NT2/D1 (cell line): ENCODE results near the gene MPLKIP.
"Not testable (repeated sequence)": the region's sequence is repeated elsewhere in the genome, so short reads cannot be mapped to it uniquely, and the experiment has no call there.

Source experiments
- DNase-seq: peaks from one replicate; pipeline ENCODE4 v3.0.0-alpha.2; 2011; ENCODE audit warnings: low read depth, low spot score
- H3K27me3 ChIP-seq: 2 replicates; pipeline ENCODE4 v1.6.0; 2011; ENCODE audit warnings: mild to moderate bottlenecking; ENCODE audit not compliant: insufficient read length, insufficient read depth
- H3K36me3 ChIP-seq: 2 replicates; pipeline ENCODE4 v1.6.1; 2011; ENCODE audit warnings: mild to moderate bottlenecking, low read length, mixed read lengths; ENCODE audit not compliant: insufficient read depth, insufficient read length
- H3K4me1 ChIP-seq: 2 replicates; pipeline ENCODE4 v1.5.1; 2011; ENCODE audit not compliant: insufficient read depth, insufficient read length
- H3K4me3 ChIP-seq: 2 replicates; pipeline ENCODE4 v1.5.1; 2011; ENCODE audit warnings: low read depth; ENCODE audit not compliant: insufficient read length
- H3K9ac ChIP-seq: 2 replicates; pipeline ENCODE4 v1.6.0; 2011; ENCODE audit warnings: low read depth; ENCODE audit not compliant: insufficient read length
- H3K9me3 ChIP-seq: 2 replicates; pipeline ENCODE4 v1.5.1; 2011; ENCODE audit warnings: mild to moderate bottlenecking, low read length; ENCODE audit not compliant: insufficient read depth
- SUZ12 ChIP-seq: IDR thresholded peaks from 2 replicates; pipeline ENCODE4 v1.6.1; 2011; ENCODE audit not compliant: insufficient read length, insufficient read depth; ENCODE audit errors: extremely low read depth
- YY1 ChIP-seq: IDR thresholded peaks from 2 replicates; pipeline ENCODE4 v1.6.1; 2011; ENCODE audit not compliant: insufficient read length, insufficient read depth
- ZNF274 ChIP-seq: IDR thresholded peaks from 2 replicates; pipeline ENCODE4 v1.6.1; 2011; ENCODE audit warnings: mild to moderate bottlenecking, low read depth, low read length

MPLKIP gene

GRCh38 chr7:40167291-40167690 lies 32.9 kb upstream of the MPLKIP start:
- no peaks in the 10 kb centered on the region for H3K27me3 ChIP-seq
- no peaks in the 10 kb centered on the region for H3K4me1 ChIP-seq
- no peak for TF ChIP-seq ZNF274
- no peak for TF ChIP-seq YY1
- no peak for TF ChIP-seq SUZ12
- H3K9ac ChIP-seq, result no peak overlapping the region
- H3K4me3 ChIP-seq, result no peak overlapping the region
- no peak for DNase-seq
- no peaks in the 10 kb centered on the region for H3K9me3 ChIP-seq
- no peaks in the 10 kb centered on the region for H3K36me3 ChIP-seq

GRCh38 chr7:40165216-40165615 lies 30.8 kb upstream of the MPLKIP start:
- DNase-seq, result no peak
- TF ChIP-seq YY1 (no peak), ZNF274 (no peak), SUZ12 (no peak)
- Histone ChIP-seq H3K4me3 (no peak overlapping the region), H3K9ac (no peak overlapping the region), H3K27me3 (no peaks in the 10 kb centered on the region), H3K4me1 (no peaks in the 10 kb centered on the region), H3K9me3 (no peaks in the 10 kb centered on the region), H3K36me3 (no peaks in the 10 kb centered on the region)

GRCh38 chr7:40162516-40162915 lies 28.1 kb upstream of the MPLKIP start:
- TF ChIP-seq YY1 (no peak), ZNF274 (no peak), SUZ12 (no peak)
- H3K4me1 ChIP-seq, result peaks cover 3% of the 10 kb centered on the region
- no peak overlapping the region for H3K9ac ChIP-seq
- H3K9me3 ChIP-seq, result no peaks in the 10 kb centered on the region
- DNase-seq, result no peak
- no peak overlapping the region for H3K4me3 ChIP-seq
- no peaks in the 10 kb centered on the region for H3K27me3 ChIP-seq
- no peaks in the 10 kb centered on the region for H3K36me3 ChIP-seq

- no peak for DNase-seq
- H3K4me3 ChIP-seq, result no peak overlapping the region
- peaks cover 3% of the 10 kb centered on the region for H3K4me1 ChIP-seq
- no peaks in the 10 kb centered on the region for H3K9me3 ChIP-seq
- H3K36me3 ChIP-seq, result no peaks in the 10 kb centered on the region
- no peaks in the 10 kb centered on the region for H3K27me3 ChIP-seq
- TF ChIP-seq SUZ12, result no peak
- TF ChIP-seq ZNF274, result no peak
- TF ChIP-seq YY1, result no peak
- no peak overlapping the region for H3K9ac ChIP-seq
These were observed 22.6 kb upstream of the MPLKIP start for GRCh38 chr7:40156988-40157387.

- Histone ChIP-seq H3K4me3 (no peak overlapping the region), H3K4me1 (no peaks in the 10 kb centered on the region), H3K9me3 (peaks cover 16% of the 10 kb centered on the region), H3K9ac (no peak overlapping the region), H3K27me3 (no peaks in the 10 kb centered on the region), H3K36me3 (no peaks in the 10 kb centered on the region)
- TF ChIP-seq ZNF274 (no peak), YY1 (no peak), SUZ12 (no peak)
- no peak for DNase-seq
These were observed 17.1 kb upstream of the MPLKIP start for GRCh38 chr7:40151504-40151903.

GRCh38 chr7:40148671-40149070 lies 14.2 kb upstream of the MPLKIP start:
- TF ChIP-seq YY1 (no peak), SUZ12 (no peak)
- H3K4me3 ChIP-seq, result no peak overlapping the region
- H3K4me1 ChIP-seq, result no peaks in the 10 kb centered on the region
- DNase-seq, result peak; percentile 81
- H3K9me3 ChIP-seq, result peaks cover 29% of the 10 kb centered on the region
- no peaks in the 10 kb centered on the region for H3K36me3 ChIP-seq
- H3K27me3 ChIP-seq, result no peaks in the 10 kb centered on the region
- H3K9ac ChIP-seq, result no peak overlapping the region

- H3K27me3 ChIP-seq, DNase-seq, H3K4me3 ChIP-seq, H3K4me1 ChIP-seq, H3K36me3 ChIP-seq, H3K9ac ChIP-seq: not testable (repeated sequence)
- H3K9me3 ChIP-seq, result peaks cover 29% of the 10 kb centered on the region
These were observed 13.8 kb upstream of the MPLKIP start for GRCh38 chr7:40148247-40148580.

- Histone ChIP-seq H3K36me3 (no peaks in the 10 kb centered on the region), H3K9me3 (peaks cover 29% of the 10 kb centered on the region), H3K4me1 (no peaks in the 10 kb centered on the region), H3K27me3 (no peaks in the 10 kb centered on the region), H3K9ac (no peak overlapping the region), H3K4me3 (no peak overlapping the region)
- DNase-seq, result no peak
- TF ChIP-seq ZNF274, result no peak
- no peak for TF ChIP-seq YY1
- no peak for TF ChIP-seq SUZ12
These were observed 13.2 kb upstream of the MPLKIP start for GRCh38 chr7:40147371-40148246.

GRCh38 chr7:40145596-40146130 lies 11.2 kb upstream of the MPLKIP start:
- H3K36me3 ChIP-seq, H3K9ac ChIP-seq, H3K27me3 ChIP-seq, H3K4me3 ChIP-seq, H3K4me1 ChIP-seq, DNase-seq: not testable (repeated sequence)
- peaks cover 29% of the 10 kb centered on the region for H3K9me3 ChIP-seq

- not testable (repeated sequence) for DNase-seq, H3K9ac ChIP-seq
- peaks cover 17% of the 10 kb centered on the region for H3K9me3 ChIP-seq
These were observed 7.5 kb upstream of the MPLKIP start for GRCh38 chr7:40141916-40142315.

GRCh38 chr7:40139891-40140290 lies 5.5 kb upstream of the MPLKIP start:
- H3K9ac ChIP-seq, H3K36me3 ChIP-seq, H3K4me1 ChIP-seq, DNase-seq, H3K27me3 ChIP-seq, H3K4me3 ChIP-seq, H3K9me3 ChIP-seq: not testable (repeated sequence)

More at GRCh38 chr7:40141916-40142315, 7.5 kb upstream of the MPLKIP start:
- H3K36me3 ChIP-seq, H3K4me1 ChIP-seq, H3K4me3 ChIP-seq, H3K27me3 ChIP-seq: not testable (repeated sequence)
